Measurements from ENCODE around the gene ASB8. TPM values are rescaled to one million over a fixed set of nuclear protein-coding genes. Genes with fewer than 3 reads are reported as not detected.

The ASB8 gene
- total and polyA plus RNA-seq, 2 of the 4 experiments (the other 2 are of a cell fraction): 22.9 to 26.7 TPM

GRCh38 chr12:48157889-48158370 lies 615 bp upstream of the ASB8 start:
- dilution Hi-C loops (cut with HindIII; ENCODE audit: low sequenced_read_pairs, unreplicated experiment): no loop called here
- no TSS peak for BruUV-seq (replicated peaks)

More at GRCh38 chr12:48157889-48158370, 615 bp upstream of the ASB8 start:
- Histone ChIP-seq H2BK20ac (ENCODE audit: low read depth, low read length) (peak overlapping the region; percentile 42; the same call in 1 of the 2 replicates), H3K4me2 (ENCODE audit: low read depth, low read length) (peak overlapping the region; percentile 80), H3K56ac (ENCODE audit: extremely low read depth, insufficient read depth, low read length) (peak overlapping the region; percentile 80), H3K79me1 (ENCODE audit: low read depth in 1 of 2, low read length in 2 of 2) (peaks cover 3 to 23% of the 10 kb centered on the region in 2 experiments; a peak in 3 of 4 replicates), H2BK5ac (ENCODE audit: low read depth, low read length, poor library complexity, severe bottlenecking) (peak overlapping the region; percentile 62), H3K23ac (ENCODE audit: low read depth, low read length) (peak overlapping the region; percentile 77), H3K27me3 (ENCODE audit: control insufficient read depth, insufficient read depth, low read length) (peaks cover 2% of the 10 kb centered on the region; the same call in 1 of the 2 replicates), H3K14ac (replicated peaks; ENCODE audit: low read depth, low read length) (peak overlapping the region; percentile 95), H3K36me3 (ENCODE audit: control insufficient read depth, insufficient read depth, low read length) (peaks cover 3% of the 10 kb centered on the region), H4K20me1 (ENCODE audit: insufficient read depth, low read length) (no peaks in the 10 kb centered on the region), H2BK120ac (ENCODE audit: low read depth, low read length) (peak overlapping the region; percentile 70), H3K9me3 (ENCODE audit: control insufficient read depth, insufficient read depth, low read length) (no peaks in the 10 kb centered on the region), H2AK5ac (ENCODE audit: low read depth, low read length) (peak overlapping the region; percentile 52; the same call in 1 of the 2 replicates), H3K27ac (ENCODE audit: insufficient read depth, low read length) (peak overlapping the region; percentile 73), H3K4me3 (ENCODE audit: insufficient read depth, low read depth, low read length) (peak overlapping the region; percentile 33), H3K4ac (ENCODE audit: low read depth, low read length) (peak overlapping the region; percentile 87), H2AFZ (replicated peaks; ENCODE audit: low read length, poor library complexity) (peak overlapping the region; percentile 95), H3K9ac (ENCODE audit: low read depth, low read length) (peak overlapping the region; percentile 76), H3K9me1 (ENCODE audit: insufficient read depth, low read length) (peaks cover 5% of the 10 kb centered on the region), H3K18ac (ENCODE audit: low read depth, low read length) (peak overlapping the region; percentile 71), H3K4me1 (ENCODE audit: control insufficient read depth, insufficient read depth, low read length) (peaks cover 2% of the 10 kb centered on the region; the same call in 1 of the 2 replicates), H4K8ac (ENCODE audit: low read depth in 2 of 2, low read length in 2 of 2) (peak overlapping the region; percentile 76 to 97), H2AK9ac (replicated peaks; ENCODE audit: low read depth, low read length, poor library complexity) (peak overlapping the region; percentile 23), H4K91ac (ENCODE audit: insufficient read depth, low read depth, low read length) (peak overlapping the region; percentile 60), H4K5ac (ENCODE audit: low read depth, low read length) (peak overlapping the region; percentile 94), H2BK15ac (ENCODE audit: low read depth, low read length) (peak overlapping the region; percentile 8; the same call in 1 of the 3 replicates)
- WGBS, 2 experiments (ENCODE audit: extremely low coverage in 2 of 2, insufficient read length in 1 of 2): no CpG with 5 or more reads among the region's 3 CpGs
- peak; percentile 9 for ATAC-seq (ENCODE audit: low read depth)
- intact Hi-C loops (cut with micrococcal nuclease): loop anchor here (2.0 kb wide), 1 partner anchor 51 kb away; the partner anchor contains the start of gene SENP1
- CTCF ChIA-PET: interaction anchor here (0.7 to 1.0 kb wide), 3 partner anchors 8 to 68 kb away, joined by 3 to 4 read pairs (median 4); no protein-coding TSS in a partner anchor
- no peak for DNase-seq
- in situ Hi-C loops (cut with MboI; ENCODE audit: low sequenced_read_pairs): no loop called here
- TF ChIP-seq CEBPB (IDR thresholded peaks at IDR 0.05; ENCODE audit: low read depth, low read length) (no peak), MXI1 (IDR thresholded peaks at IDR 0.05; ENCODE audit: borderline replicate concordance, low read depth, low read length) (no peak), CHD1 (IDR thresholded peaks at IDR 0.05; ENCODE audit: low read depth, low read length) (no peak)
- POLR2A ChIA-PET (ENCODE audit: unreplicated experiment): no interaction called here

Measured in IMR-90 (cell line).